GM18508 (cell line): ENCODE measurements around the gene SDK1.

Source experiments
- ATAC-seq: cut with Tn5 transposase; IDR thresholded peaks from one replicate; pipeline ENCODE4 v1.9.1; 2021; ENCODE audit warnings: moderate number of reproducible peaks; ENCODE audit not compliant: insufficient read depth, unreplicated experiment

Gene SDK1

GRCh38 chr7:4102231-4102841, 801.3 kb downstream of the SDK1 start:
- no peak for ATAC-seq

DNA sequence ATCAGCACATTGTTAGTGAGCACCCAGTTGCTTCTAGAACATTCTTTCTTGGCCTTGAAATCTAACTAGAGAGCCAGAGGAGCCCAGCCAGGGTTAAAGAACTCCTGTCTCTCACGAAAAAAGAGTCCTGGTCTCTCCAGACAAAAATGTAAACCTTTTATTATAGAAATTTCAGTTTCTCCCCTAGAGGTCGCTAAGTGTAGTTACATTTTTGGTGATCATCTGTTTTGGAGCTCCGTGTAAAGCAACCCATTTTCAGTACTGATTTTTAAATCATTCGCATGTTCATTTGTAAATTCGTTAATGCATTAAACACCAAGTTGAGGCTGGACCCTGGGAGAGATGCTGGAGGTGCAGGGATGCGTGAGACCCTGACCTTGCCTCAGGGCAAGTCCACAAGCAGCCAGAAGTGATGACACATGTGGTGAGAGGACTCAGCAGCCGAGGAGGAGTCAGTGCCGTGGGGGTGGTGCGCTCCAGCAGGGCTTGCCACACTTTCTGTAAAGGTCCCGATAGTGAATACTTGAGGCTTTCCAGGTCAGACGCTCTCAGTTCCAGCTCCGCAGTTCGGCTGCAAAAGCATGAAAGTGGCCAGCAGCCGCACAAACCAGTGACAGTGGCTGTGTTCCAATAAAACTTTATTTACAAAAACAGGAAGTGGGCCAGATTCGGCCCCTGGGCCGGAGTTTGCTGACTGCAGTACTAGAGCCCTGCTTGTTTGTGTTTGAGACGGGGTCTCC, 802.5 kb downstream of the SDK1 start:
- ATAC-seq = no peak

GRCh38 chr7:4107839-4108238, 806.8 kb downstream of the SDK1 start:
- no peak for ATAC-seq

- no peak for ATAC-seq
These were observed 807.9 kb downstream of the SDK1 start for GRCh38 chr7:4108951-4109350.

DNA sequence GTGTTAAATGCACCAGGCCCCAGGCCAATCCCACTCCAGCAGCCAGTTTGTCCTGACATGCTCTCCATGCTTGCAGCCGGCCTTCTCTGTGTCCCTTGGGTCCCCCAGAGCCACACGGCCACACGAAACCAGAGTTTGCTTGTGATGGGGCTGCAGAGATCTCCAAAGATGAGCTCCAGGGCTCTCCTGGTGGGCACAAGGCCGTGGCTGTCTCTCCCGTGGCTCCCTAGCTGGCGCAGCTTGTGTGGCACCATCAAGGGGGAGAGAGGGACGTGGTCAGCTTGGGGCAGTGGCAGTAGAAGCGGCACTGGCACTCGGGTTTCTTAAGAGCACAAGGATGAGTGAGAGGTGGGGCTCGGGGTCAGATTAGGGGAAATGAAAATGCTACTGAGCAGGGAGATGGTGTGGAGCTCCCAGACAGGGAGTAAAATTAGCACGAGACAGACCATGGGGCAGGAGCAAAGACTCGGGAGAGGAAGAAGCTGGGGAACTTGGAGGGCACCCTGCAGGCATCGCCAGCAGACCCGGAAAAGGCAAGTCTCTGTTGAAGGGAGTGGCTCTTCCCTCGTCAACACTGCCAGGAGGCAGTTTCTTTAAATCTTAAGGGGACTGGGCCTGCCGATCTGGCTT, 808.5 kb downstream of the SDK1 start:
- no peak for ATAC-seq

DNA sequence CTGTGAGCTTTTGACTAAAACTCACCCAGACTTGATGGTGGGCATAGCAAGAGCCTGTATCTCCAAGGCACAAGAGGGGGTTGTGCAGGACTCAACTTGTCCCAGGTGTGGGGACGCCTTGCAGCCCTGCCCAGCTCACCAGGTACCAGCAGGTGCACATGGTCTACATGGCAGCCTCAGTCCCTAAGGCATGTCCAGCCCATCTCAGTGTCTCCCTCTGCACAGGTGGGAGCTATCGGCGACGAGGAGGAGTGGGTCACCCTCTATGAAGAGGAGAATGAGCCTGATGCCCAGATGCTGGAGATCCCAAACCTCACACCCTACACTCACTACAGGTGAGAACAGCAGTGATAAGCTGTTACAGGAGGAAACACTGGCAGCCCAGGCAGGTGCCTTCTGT, 809.4 kb downstream of the SDK1 start:
- ATAC-seq = no peak

DNA sequence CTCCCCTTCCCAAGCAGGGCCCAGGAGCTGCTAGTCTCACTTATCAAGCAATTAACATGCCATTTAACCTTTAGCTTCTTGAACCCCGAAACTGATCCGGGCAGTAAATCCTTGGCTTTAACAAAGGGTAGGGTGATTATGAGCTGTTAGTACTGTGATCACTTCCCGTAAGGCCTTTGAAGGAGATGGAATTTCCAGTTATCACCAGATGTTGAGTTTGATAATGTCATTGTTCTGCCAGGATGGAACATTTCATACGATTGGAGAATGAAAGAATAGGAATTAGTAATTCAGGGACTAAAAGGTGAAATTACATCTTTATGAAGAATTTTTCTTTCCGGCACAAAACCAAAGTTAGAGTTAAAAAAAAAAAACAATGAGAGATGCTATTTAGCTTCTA, 810.1 kb downstream of the SDK1 start:
- no peak for ATAC-seq

GRCh38 chr7:4113271-4113670, 812.2 kb downstream of the SDK1 start:
- no peak for ATAC-seq

GRCh38 chr7:4113976-4114375, 812.9 kb downstream of the SDK1 start:
- ATAC-seq = no peak

GRCh38 chr7:4115442-4115841, 814.4 kb downstream of the SDK1 start:
- ATAC-seq = no peak

GRCh38 chr7:4115941-4116610, 815.0 kb downstream of the SDK1 start:
- no peak for ATAC-seq

DNA sequence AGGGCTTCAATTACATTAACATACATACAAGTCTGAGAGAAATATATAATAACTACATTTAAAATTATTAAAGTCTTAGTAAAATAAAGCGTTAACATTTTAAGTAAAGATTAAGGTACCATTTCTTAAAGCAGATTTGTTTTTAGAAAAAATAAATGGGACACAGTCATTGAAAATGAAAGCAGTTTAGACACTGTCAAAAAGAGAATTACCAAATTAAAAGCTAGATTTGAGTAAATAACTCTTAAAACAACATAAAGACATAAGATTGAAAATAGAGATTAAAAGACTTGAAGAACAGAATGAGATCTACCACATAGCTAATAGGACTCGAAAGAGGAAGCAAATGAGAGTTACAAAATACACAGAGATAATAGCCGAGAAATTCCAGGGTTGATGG, 818.8 kb downstream of the SDK1 start:
- no peak for ATAC-seq

DNA sequence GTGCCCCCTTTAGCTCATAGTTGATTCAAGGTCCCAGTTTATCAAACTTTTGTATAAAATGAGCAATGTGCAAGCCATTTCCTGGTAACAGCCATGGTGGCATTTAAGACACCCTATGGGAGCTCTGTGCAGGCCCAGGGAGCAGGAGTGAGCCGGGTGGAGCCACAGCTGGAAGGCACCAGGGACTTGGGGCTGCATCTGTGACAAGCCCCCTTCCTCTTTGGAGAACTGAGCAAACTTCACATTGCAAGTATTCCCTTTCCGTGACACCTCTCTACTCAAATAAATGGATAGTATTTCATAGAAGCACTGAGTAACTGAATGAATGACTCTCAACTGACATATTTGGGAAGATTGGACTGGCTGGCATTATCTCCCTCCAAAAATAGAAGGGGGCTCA, 822.3 kb downstream of the SDK1 start:
- no peak for ATAC-seq

GRCh38 chr7:4123823-4124222, 822.8 kb downstream of the SDK1 start:
- ATAC-seq = no peak

DNA sequence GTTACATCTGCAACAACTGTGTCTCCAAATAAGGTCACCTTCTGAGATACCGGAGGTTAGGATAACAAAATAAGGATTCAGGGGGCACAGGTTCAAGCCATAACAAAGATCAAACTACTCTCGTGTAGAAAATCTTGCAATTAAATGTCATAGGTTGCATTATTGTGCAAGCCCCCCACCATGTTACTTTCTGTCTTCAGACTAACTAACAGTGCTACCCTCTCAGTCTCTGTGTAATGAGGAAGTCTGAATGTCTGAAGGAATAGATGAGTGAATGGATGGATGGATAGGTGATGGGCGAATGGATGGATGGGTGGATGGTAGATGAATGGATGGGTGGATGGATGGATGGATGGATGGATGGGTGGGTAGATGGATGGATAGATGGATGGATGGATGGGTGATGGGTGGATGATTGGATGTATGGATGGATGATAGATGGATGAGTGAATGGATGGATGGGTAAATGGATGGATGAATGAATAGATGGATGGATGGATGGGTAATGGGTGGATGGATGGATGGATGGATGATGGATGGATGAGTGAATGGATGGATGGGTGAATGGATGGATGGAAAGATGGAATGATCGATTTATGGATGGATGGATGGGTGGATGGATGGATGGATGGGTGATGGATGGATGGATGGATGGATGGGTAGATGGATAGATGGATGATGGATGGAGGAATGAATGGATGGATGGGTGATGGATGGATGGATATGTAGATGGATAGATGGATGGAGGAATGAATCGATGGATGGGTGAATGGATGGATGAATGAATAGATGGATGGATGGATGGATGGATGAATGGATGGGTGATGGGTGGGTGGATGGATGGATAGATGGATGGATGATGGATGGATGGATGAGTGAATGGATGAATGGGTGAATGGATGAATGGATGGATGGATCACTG, 823.8 kb downstream of the SDK1 start:
- ATAC-seq = no peak

DNA sequence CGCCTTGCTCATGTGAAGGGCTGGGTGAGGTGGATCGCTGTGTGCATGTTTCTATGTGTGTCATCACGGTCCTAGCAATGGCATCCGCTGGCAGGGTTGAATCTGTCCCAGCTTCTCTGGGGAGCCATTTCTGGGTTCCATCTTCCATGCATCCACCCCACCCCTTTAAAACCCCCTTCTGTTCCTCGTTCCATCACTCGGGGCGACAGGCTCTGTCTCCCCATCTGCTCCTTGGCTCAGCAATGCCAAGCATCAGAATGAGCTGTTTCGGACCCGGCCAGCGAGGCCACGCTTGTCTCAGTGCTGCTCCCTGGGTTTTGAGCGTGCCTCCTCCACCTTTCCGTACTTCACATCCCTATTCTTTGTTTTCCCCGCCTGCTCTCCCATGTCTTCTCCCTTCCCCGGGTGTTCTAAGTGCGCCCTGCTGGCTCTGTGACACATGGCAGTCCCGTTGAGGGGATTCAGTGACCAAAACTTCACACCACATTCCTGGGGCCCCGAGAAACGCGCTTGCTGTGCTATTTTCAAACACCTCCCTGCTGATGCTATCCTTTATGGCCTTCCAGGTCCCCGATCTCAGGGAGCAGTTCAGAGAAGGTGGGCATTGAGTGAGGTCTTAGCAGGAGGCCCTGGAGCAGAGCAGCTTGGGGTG, 827.0 kb downstream of the SDK1 start:
- ATAC-seq = no peak

DNA sequence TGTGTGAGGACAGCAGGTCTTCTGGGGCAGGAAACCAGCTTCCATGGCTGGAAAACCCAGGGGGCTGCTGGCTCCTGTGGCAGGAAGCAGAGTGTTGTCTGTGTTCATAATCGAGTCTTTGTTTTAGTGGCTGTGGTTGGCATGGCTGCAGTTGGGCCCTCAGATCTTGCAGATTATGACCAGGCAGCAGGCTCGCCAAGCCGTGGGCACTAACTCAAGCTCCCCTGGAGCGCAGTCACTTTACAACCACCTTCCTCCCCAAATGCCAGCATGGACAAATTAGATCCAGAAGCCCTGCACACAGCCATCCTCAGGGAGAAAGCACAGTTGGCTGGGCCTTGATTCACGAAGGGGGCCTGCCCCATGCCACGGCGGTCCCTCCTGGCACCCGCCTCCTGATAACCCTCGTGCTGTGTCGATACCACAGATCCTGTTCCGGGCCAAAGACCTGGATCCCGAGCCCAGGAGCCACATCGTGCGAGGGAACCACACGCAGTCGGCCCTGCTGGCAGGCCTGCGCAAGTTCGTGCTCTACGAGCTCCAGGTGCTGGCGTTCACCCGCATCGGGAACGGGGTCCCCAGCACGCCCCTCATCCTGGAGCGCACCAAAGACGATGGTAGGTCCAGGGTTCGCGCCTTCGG, 828.5 kb downstream of the SDK1 start:
- no peak for ATAC-seq

GRCh38 chr7:4131063-4131462, 830.0 kb downstream of the SDK1 start:
- ATAC-seq = no peak

- no peak for ATAC-seq
These were observed 831.2 kb downstream of the SDK1 start for GRCh38 chr7:4132221-4132620.
